ENCODE results near the gene LRRC56. TPM values are rescaled to one million over a fixed set of nuclear protein-coding genes. Genes with fewer than 3 reads are reported as not detected.

Gene LRRC56
- total and polyA plus RNA-seq, 9 of the 15 experiments (the other 6 are each of a cell fraction or from before 2014, with no cell fraction given) = 0.03 to 4.5 (median 1.0) TPM; not detected in 1

GRCh38 chr11:560305-561147, 23.2 kb downstream of the LRRC56 start, which contains the start of the genes LMNTD2 and RASSF7 (continued):
- TF ChIP-seq YY1 (IDR thresholded peaks at IDR 0.05; ENCODE audit: borderline replicate concordance in 1 of 3, control insufficient read depth in 1 of 3, extremely low read depth in 1 of 3, insufficient read depth in 3 of 3, insufficient read length in 1 of 3, insufficient replicate concordance in 2 of 3, low read depth in 1 of 3, low read length in 2 of 3) = peak in 1 of 3 experiments; percentile 11
- no peak for TF ChIP-seq ZBTB8A (IDR thresholded peaks at IDR 0.05; ENCODE audit: partially characterized antibody)
- TF ChIP-seq MAFK (IDR thresholded peaks at IDR 0.05; ENCODE audit: low read length) = no peak
- peak; percentile 46; the same call in 1 of the 2 replicates for TF ChIP-seq ZBTB2 (IDR thresholded peaks at IDR 0.05)
- TF ChIP-seq KLF13 (tag; IDR thresholded peaks at IDR 0.05; ENCODE audit: borderline replicate concordance, low read depth) = no peak
- TF ChIP-seq ILF3 (IDR thresholded peaks at IDR 0.05; ENCODE audit: borderline replicate concordance) = no peak
- TF ChIP-seq KDM5B (IDR thresholded peaks at IDR 0.05; ENCODE audit: insufficient replicate concordance, low read depth, low read length) = peak; percentile 50
- TF ChIP-seq MAFF (IDR thresholded peaks at IDR 0.05; ENCODE audit: low read length) = no peak
- TF ChIP-seq AFF4 (CRISPR knock-in tag; IDR thresholded peaks at IDR 0.05) = no peak
- no peak for TF ChIP-seq TSC22D4 (tag; IDR thresholded peaks at IDR 0.05)
- no peak for TF ChIP-seq ZNF780A (CRISPR knock-in tag; IDR thresholded peaks at IDR 0.05)
- TF ChIP-seq HIVEP1 (CRISPR knock-in tag; IDR thresholded peaks at IDR 0.05) = no peak
- TF ChIP-seq BACH1 (tag; IDR thresholded peaks at IDR 0.05) = no peak
- TF ChIP-seq MLLT1 (IDR thresholded peaks at IDR 0.05) = 0 out of 4 replicates have a peak, but pooled peaks of 1 of the 2 experiments have one; percentile 25
